IPS-18a (cell line): ENCODE data around the gene GANC.
"Not testable (repeated sequence)": the region's sequence is repeated elsewhere in the genome, so short reads cannot be mapped to it uniquely, and the experiment has no call there.

Source experiments
- H3K27ac ChIP-seq: one replicate; pipeline ENCODE4 v1.5.1; 2013; ENCODE audit warnings: low read length
- H3K27me3 ChIP-seq: one replicate; pipeline ENCODE4 v1.6.1; 2013; ENCODE audit warnings: mild to moderate bottlenecking, low read length; ENCODE audit not compliant: control insufficient read depth, insufficient read depth
- H3K36me3 ChIP-seq: one replicate; pipeline ENCODE4 v1.6.1; 2013; ENCODE audit warnings: low read depth, low read length; ENCODE audit not compliant: control insufficient read depth
- H3K4me1 ChIP-seq: one replicate; pipeline ENCODE4 v1.6.1; 2013; ENCODE audit warnings: low read depth, low read length; ENCODE audit not compliant: control insufficient read depth
- H3K4me3 ChIP-seq: one replicate; pipeline ENCODE4 v1.5.1; 2013; ENCODE audit warnings: low read length
- H3K9ac ChIP-seq: one replicate; pipeline ENCODE4 v1.6.1; 2013; ENCODE audit warnings: mild to moderate bottlenecking, low read length, moderate library complexity
- H3K9me3 ChIP-seq: one replicate; pipeline ENCODE4 v1.6.1; 2013; ENCODE audit warnings: low read depth, low read length; ENCODE audit not compliant: control insufficient read depth

GANC gene

DNA sequence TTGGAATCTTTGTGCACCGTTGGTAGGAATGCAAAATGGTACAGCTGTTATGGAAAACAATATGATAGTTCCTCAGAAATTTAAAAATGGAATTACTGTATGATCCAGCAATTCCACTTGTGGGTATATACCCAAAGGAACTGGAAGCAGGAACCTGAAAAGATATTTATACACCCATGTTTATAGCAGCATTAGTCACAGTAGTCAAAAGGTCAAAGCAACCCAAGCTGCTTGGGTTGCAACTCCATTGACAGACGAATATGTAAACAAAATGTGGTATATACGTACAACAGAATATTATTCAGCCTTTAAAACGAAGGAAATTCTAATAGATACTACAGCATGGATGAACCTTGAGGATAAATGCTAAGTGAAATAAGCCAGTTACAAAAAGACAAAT lies 51.3 kb downstream of the GANC start:
- Histone ChIP-seq H3K36me3 (no peaks in the 10 kb centered on the region), H3K4me1 (no peaks in the 10 kb centered on the region), H3K9ac (no peak overlapping the region), H3K27me3 (no peaks in the 10 kb centered on the region), H3K4me3 (no peak overlapping the region), H3K9me3 (no peaks in the 10 kb centered on the region), H3K27ac (no peak overlapping the region)

DNA sequence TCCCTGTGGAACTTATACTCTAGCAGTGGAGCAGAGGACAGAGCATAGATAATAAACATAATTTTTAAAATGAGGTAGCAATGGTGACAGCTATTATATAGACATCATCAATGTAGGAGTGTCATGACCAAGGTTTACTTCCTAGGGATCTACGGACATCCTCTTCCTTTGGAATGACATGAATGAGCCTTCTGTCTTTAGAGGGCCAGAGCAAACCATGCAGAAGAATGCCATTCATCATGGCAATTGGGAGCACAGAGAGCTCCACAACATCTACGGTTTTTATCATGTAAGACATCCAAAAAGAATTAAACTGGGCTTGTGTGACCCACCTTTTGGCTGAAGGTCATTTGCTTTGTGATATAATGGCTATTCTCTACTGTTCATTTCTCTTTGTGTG lies 56.2 kb downstream of the GANC start:
- Histone ChIP-seq H3K36me3 (no peaks in the 10 kb centered on the region), H3K4me3 (no peak overlapping the region)

DNA sequence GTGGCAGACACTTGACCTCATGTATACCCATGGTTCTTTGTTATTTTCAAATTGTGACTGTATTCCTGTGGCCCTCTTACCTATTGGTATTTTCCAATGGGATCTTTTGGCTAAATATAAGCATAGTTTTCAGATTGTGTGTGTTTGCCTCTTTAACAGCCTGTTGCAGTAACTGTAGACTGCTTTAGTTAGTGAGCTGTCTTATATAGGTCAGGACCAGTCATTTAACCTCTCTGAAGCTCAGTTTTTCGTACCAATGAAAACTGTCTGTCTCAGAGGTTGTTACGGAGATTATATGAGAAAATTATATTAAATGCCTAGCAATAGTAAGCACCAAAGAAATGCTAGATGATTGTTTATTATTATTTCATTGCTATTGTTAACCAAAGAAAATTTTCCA lies 57.0 kb downstream of the GANC start:
- no peaks in the 10 kb centered on the region for H3K9me3 ChIP-seq
- H3K27ac ChIP-seq, result no peak overlapping the region
- no peaks in the 10 kb centered on the region for H3K36me3 ChIP-seq
- H3K27me3 ChIP-seq, result no peaks in the 10 kb centered on the region
- H3K4me3 ChIP-seq, result no peak overlapping the region
- no peaks in the 10 kb centered on the region for H3K4me1 ChIP-seq
- no peak overlapping the region for H3K9ac ChIP-seq

More for the DNA sequence above, 56.2 kb downstream of the GANC start:
- no peaks in the 10 kb centered on the region for H3K9me3 ChIP-seq
- no peaks in the 10 kb centered on the region for H3K4me1 ChIP-seq
- H3K27ac ChIP-seq, result no peak overlapping the region
- H3K9ac ChIP-seq, result no peak overlapping the region
- no peaks in the 10 kb centered on the region for H3K27me3 ChIP-seq

DNA sequence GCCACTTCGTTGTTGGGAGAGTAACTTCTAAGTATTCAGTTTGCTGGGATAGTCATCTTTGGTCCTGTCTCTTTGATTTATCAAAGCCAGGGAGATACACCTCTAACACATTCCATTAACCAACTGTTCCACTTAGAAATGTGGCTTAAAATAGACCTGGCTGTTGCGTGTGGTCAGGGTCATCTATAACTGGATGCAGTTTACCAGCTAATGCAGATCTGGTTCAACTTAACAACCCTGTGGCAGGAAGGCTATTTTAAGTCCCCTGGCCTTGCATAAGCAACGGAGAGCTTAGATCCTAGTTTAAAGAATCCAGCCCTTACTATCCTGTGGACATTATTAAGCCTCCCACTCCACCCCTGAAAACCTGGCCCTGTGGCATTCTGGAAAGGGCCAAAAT lies 58.2 kb downstream of the GANC start:
- Histone ChIP-seq H3K36me3 (no peaks in the 10 kb centered on the region), H3K4me1 (no peaks in the 10 kb centered on the region), H3K9me3 (no peaks in the 10 kb centered on the region), H3K27ac (no peak overlapping the region), H3K27me3 (no peaks in the 10 kb centered on the region), H3K9ac (no peak overlapping the region), H3K4me3 (no peak overlapping the region)

DNA sequence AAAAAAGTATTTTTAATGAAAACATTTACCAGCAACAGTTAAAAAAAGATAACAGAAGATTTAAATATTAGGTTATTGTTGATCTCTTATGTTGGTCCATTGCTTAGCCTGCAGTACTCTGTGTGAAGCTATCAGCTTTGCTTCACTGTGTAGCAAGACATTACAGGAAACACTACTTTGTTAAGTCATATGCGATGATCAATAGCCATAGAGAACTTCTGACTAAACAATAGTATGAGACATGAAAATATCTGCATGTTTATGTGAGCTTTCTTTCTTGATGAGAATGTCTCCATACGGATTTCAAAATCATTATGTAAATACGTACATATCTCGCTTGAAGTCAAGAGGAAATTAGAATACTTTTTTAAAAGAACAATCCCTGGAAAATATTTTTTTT lies 59.3 kb downstream of the GANC start:
- no peaks in the 10 kb centered on the region for H3K36me3 ChIP-seq
- H3K27me3 ChIP-seq, result no peaks in the 10 kb centered on the region
- H3K27ac ChIP-seq, result no peak overlapping the region
- no peaks in the 10 kb centered on the region for H3K9me3 ChIP-seq
- no peaks in the 10 kb centered on the region for H3K4me1 ChIP-seq
- H3K4me3 ChIP-seq, result no peak overlapping the region
- H3K9ac ChIP-seq, result no peak overlapping the region

DNA sequence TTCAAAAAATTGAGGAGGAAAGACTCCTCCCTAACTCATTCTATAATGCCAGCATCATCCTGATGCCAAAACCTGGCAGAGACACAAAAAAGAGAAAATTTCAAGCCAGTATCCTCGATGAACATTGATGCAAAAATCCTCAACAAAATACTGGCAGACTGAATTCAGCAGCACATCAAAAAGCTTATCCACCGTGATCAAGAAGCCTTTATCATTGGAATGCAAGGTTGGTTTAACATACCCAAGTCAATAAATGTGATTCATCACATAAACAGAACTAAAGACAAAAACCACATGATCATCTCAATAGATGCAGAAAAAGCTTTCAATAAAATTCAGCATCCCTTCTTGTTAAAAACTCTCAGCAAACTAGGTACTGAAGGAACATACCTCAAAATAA lies 62.1 kb downstream of the GANC start:
- Histone ChIP-seq H3K9me3 (no peaks in the 10 kb centered on the region), H3K27ac (no peak overlapping the region), H3K4me3 (no peak overlapping the region), H3K36me3 (no peaks in the 10 kb centered on the region), H3K27me3 (no peaks in the 10 kb centered on the region), H3K4me1 (no peaks in the 10 kb centered on the region), H3K9ac (no peak overlapping the region)

DNA sequence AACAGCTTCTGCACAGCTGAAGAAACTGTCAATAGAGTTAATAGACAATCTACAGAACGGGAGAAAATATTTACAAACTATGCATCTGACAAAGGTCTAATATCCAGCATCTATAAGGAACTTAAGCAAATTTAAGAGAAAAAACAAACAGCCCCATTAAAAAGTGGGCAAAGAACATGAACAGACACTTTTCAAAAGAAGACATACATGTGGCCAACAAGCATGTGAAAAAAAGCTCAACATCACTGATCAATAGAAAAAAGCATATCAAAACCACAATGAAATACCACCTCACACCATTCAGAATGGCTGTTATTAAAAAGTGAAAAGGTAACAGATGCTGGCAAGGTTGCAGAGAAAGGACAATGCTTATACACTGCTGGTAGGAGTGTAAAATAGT lies 63.6 kb downstream of the GANC start:
- not testable (repeated sequence) for H3K4me1 ChIP-seq, H3K27me3 ChIP-seq, H3K27ac ChIP-seq, H3K9ac ChIP-seq, H3K9me3 ChIP-seq, H3K36me3 ChIP-seq, H3K4me3 ChIP-seq

DNA sequence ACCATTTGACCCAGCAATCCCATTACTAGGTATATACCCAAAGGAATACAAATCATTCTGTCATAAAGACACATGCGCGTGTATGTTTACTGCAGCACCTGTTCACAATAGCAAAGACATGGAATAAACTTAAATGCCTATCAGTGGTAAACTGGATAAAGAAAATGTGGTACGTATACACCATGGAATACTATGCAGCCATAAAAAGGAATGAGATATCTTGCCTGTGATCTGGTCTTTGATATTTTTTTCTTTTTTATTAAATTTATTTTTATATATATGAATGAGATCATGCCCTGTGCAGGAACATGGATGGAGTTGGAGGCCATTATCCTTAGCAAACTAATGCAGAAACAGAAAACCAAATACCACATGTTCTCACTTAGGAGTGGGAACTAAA lies 64.1 kb downstream of the GANC start:
- not testable (repeated sequence) for H3K9me3 ChIP-seq, H3K9ac ChIP-seq, H3K27me3 ChIP-seq, H3K4me1 ChIP-seq, H3K27ac ChIP-seq, H3K36me3 ChIP-seq, H3K4me3 ChIP-seq

DNA sequence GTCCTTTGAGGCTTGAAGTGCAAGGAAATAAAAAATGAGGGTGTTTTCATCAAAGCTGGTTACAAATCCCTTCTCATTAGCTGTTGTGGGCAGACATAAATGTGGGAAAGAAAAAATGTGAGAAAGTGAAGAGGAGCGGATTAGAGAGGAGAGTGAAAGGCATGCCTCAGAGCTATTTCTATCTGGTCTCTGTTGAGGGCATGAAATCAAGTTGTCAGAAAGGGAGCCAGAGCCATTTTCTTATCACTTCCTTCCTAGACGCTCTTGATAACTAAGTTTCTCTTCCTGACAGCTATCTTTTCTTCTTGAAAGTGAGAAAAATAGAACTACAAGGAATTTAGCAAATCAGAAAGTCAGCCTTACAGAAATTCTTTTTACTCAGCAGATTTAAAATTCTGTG lies 65.5 kb downstream of the GANC start:
- H3K4me3 ChIP-seq, result no peak overlapping the region
- H3K9ac ChIP-seq, result no peak overlapping the region
- no peaks in the 10 kb centered on the region for H3K27me3 ChIP-seq
- H3K27ac ChIP-seq, result no peak overlapping the region
- H3K9me3 ChIP-seq, result no peaks in the 10 kb centered on the region
- no peaks in the 10 kb centered on the region for H3K36me3 ChIP-seq
- no peaks in the 10 kb centered on the region for H3K4me1 ChIP-seq

DNA sequence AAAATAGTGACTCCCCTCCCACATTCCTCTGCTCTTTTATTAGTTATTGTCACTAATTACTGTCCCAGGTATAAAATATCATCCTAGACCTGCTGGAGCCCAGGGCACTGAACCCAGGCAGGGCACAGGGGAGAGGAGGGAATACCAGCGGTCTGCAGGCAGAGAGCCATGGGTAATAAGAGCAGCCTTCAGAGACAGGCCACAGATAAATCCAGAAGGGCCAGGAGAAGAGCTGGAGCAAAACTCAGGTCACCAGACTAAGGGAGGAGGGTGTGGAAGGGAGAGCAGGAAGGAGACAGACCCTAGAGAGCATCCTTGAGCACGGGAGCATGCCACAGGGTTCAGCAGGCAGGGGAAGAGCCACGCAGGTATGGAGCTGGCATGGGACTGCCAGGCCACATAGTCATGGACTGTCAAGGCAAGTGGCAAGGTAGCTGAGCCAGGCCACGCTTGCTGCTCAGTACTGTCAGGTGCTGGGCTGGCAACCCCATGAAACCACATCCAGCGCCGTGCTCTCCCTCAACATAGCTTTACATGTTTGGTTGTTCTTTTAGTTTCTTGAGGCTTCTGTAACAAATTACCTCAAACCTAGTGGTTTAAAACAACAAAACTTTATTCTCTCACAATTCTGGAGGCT lies 70.7 kb downstream of the GANC start:
- no peaks in the 10 kb centered on the region for H3K4me1 ChIP-seq
- no peak overlapping the region for H3K4me3 ChIP-seq
- H3K27ac ChIP-seq, result no peak overlapping the region

DNA sequence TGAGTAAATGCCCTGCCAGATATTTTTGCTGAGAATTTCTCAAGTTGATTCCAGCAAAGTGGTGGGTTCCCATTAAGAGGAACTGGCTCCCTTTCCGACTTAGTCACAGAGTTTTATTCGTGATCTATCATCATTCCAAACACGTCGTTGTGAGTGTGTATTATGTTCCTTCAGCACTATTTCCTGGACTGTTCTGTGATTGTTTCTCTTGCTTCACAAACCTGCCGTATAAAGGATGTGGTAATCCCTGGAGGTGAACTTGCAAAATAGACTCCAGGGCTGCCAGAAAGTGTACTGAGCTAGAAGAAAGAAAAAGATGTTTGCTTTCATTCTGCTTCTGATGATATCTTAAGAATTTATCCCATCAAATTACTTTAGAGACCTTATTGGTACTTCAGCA lies 71.8 kb downstream of the GANC start:
- Histone ChIP-seq H3K36me3 (no peaks in the 10 kb centered on the region), H3K4me1 (no peaks in the 10 kb centered on the region), H3K9ac (no peak overlapping the region), H3K27me3 (no peaks in the 10 kb centered on the region), H3K27ac (no peak overlapping the region), H3K9me3 (no peaks in the 10 kb centered on the region), H3K4me3 (no peak overlapping the region)

More for the DNA sequence above, 70.7 kb downstream of the GANC start:
- no peaks in the 10 kb centered on the region for H3K9me3 ChIP-seq
- no peak overlapping the region for H3K9ac ChIP-seq
- H3K27me3 ChIP-seq, result no peaks in the 10 kb centered on the region
- no peaks in the 10 kb centered on the region for H3K36me3 ChIP-seq

DNA sequence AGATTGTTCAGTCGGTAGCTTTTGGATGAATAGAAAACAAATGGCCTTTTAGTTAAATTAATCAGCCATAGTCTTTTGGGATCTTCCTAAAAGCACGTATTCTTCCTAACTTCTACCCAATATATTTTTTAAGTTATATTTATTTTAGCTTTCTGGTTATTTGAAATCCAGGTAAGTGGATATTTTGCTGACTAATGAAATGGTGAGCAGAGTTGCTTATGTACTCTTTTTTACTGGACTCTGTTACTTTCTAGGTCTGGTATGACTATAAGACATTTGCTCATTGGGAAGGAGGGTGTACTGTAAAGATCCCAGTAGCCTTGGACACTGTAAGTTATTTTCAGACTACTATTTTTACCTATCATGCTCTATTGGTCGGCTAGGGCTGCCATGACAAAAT lies 72.5 kb downstream of the GANC start:
- no peak overlapping the region for H3K27ac ChIP-seq
- H3K27me3 ChIP-seq, result no peaks in the 10 kb centered on the region
- H3K9me3 ChIP-seq, result no peaks in the 10 kb centered on the region
- no peak overlapping the region for H3K9ac ChIP-seq
- H3K36me3 ChIP-seq, result no peaks in the 10 kb centered on the region
- H3K4me1 ChIP-seq, result no peaks in the 10 kb centered on the region
- no peak overlapping the region for H3K4me3 ChIP-seq
